Mesenchymal stem cell (in vitro differentiated cells and primary cell): ENCODE results near the gene SPHK1.
A peak's percentile ranks its signal among the peaks of the same experiment; 100 is the strongest.

Experiments
- DNase-seq: peaks from one replicate; pipeline ENCODE4 v3.0.0-alpha.2; 2013
- H2AFZ ChIP-seq: one replicate; pipeline ENCODE4 v1.6.1; 2013; ENCODE audit warnings: low read depth, mild to moderate bottlenecking, control low read depth, inconsistent platforms, low read length, moderate library complexity
- H2AK5ac ChIP-seq: 2 replicates; pipeline ENCODE4 v1.6.1; 2013; ENCODE audit warnings: low read length, moderate library complexity, mild to moderate bottlenecking, inconsistent platforms; ENCODE audit not compliant: severe bottlenecking
- H2BK120ac ChIP-seq: one replicate; pipeline ENCODE4 v1.6.1; 2013; ENCODE audit warnings: low read depth, mild to moderate bottlenecking, inconsistent platforms, low read length, moderate library complexity
- H2BK12ac ChIP-seq, 2 experiments: one replicate each; pipeline ENCODE4 v1.6.1; 2013; ENCODE audit warnings: inconsistent platforms in 2 of 2, low read length in 2 of 2, mild to moderate bottlenecking in 2 of 2, moderate library complexity in 2 of 2, control low read depth in 1 of 2
- H2BK15ac ChIP-seq: one replicate; pipeline ENCODE4 v1.6.1; 2013; ENCODE audit warnings: mild to moderate bottlenecking, low read depth, inconsistent platforms; ENCODE audit not compliant: poor library complexity, severe bottlenecking
- H2BK5ac ChIP-seq: 2 replicates; pipeline ENCODE4 v1.6.1; 2013; ENCODE audit warnings: low read depth, mild to moderate bottlenecking, low read length, control low read depth, inconsistent platforms; ENCODE audit not compliant: poor library complexity, severe bottlenecking
- H3K14ac ChIP-seq, 2 experiments: one replicate each; pipeline ENCODE4 v1.6.1; 2013; ENCODE audit warnings: inconsistent platforms in 2 of 2, low read length in 2 of 2, control low read depth in 1 of 2, mild to moderate bottlenecking in 1 of 2, moderate library complexity in 1 of 2
- H3K18ac ChIP-seq, 2 experiments: one replicate each; pipeline ENCODE4 v1.6.1; 2013; ENCODE audit warnings: inconsistent platforms in 2 of 2, low read length in 2 of 2, control low read depth in 1 of 2, low read depth in 1 of 2, mild to moderate bottlenecking in 1 of 2
- H3K23ac ChIP-seq, 2 experiments: one replicate each; pipeline ENCODE4 v1.6.1; 2013; ENCODE audit warnings: inconsistent platforms in 2 of 2, low read length in 2 of 2, mild to moderate bottlenecking in 2 of 2, moderate library complexity in 2 of 2, control low read depth in 1 of 2
- H3K27ac ChIP-seq: 2 replicates; pipeline ENCODE4 v1.5.1; 2013; ENCODE audit warnings: mild to moderate bottlenecking, moderate library complexity, low read length, control low read depth, inconsistent platforms; ENCODE audit not compliant: poor library complexity, severe bottlenecking
- H3K27me3 ChIP-seq, 2 experiments: 2 replicates each; pipeline versions ENCODE4 v1.6.1 to v1.7.0; 2013; ENCODE audit warnings: low read length in 2 of 2, mild to moderate bottlenecking in 2 of 2, moderate library complexity in 2 of 2, control low read depth in 1 of 2, inconsistent platforms in 1 of 2; ENCODE audit not compliant: control insufficient read depth in 1 of 2, insufficient read depth in 1 of 2
- H3K36me3 ChIP-seq, 2 experiments: 2 replicates each; pipeline versions ENCODE4 v1.6.1 to v1.7.0; 2013; ENCODE audit warnings: low read length in 2 of 2, control low read depth in 1 of 2, inconsistent platforms in 1 of 2, low read depth in 1 of 2, mild to moderate bottlenecking in 1 of 2; ENCODE audit not compliant: insufficient read depth in 2 of 2, control insufficient read depth in 1 of 2
- H3K4ac ChIP-seq, 2 experiments: one replicate each; pipeline ENCODE4 v1.6.1; 2013; ENCODE audit warnings: inconsistent platforms in 2 of 2, low read length in 2 of 2, mild to moderate bottlenecking in 2 of 2, moderate library complexity in 2 of 2, control low read depth in 1 of 2, low read depth in 1 of 2
- H3K4me1 ChIP-seq: 2 replicates; pipeline ENCODE4 v1.6.1; 2013; ENCODE audit warnings: low read depth, low read length, control low read depth; ENCODE audit not compliant: control insufficient read depth, insufficient read depth
- H3K4me2 ChIP-seq: 2 replicates; pipeline ENCODE4 v1.6.1; 2013; ENCODE audit warnings: low read length, mild to moderate bottlenecking, inconsistent platforms; ENCODE audit not compliant: poor library complexity, severe bottlenecking
- H3K4me3 ChIP-seq, 2 experiments: 2 replicates each; pipeline versions ENCODE4 v1.5.1 to v1.7.0; 2013; ENCODE audit warnings: low read length in 2 of 2, mild to moderate bottlenecking in 2 of 2, control low read depth in 1 of 2, low read depth in 1 of 2; ENCODE audit not compliant: insufficient read depth in 1 of 2
- H3K79me1 ChIP-seq: replicated peaks from 2 replicates; pipeline ENCODE4 v1.6.1; 2013; ENCODE audit warnings: mild to moderate bottlenecking, control low read depth, low read length, inconsistent platforms; ENCODE audit not compliant: poor library complexity, severe bottlenecking
- H3K9ac ChIP-seq: 2 replicates; pipeline ENCODE4 v1.7.0; 2013; ENCODE audit warnings: mild to moderate bottlenecking, low read length, moderate library complexity
- H3K9me3 ChIP-seq: 2 replicates; pipeline ENCODE4 v1.7.0; 2013; ENCODE audit warnings: mild to moderate bottlenecking, low read length; ENCODE audit not compliant: control insufficient read depth
- H4K8ac ChIP-seq: one replicate; pipeline ENCODE4 v1.6.1; 2013; ENCODE audit warnings: inconsistent platforms, mild to moderate bottlenecking, low read length, moderate library complexity
- H4K91ac ChIP-seq: one replicate; pipeline ENCODE4 v1.6.1; 2013; ENCODE audit warnings: mild to moderate bottlenecking, low read length, inconsistent platforms
- WGBS: methylation state at CpG from one replicate; pipeline ENCODE4 v1.1.7; 2013; ENCODE audit warnings: mixed read lengths; 5-methylcytosine and 5-hydroxymethylcytosine counted together

SPHK1 gene

GRCh38 chr17:76428511-76428910, 44.1 kb downstream of the SPHK1 start:
- Histone ChIP-seq H3K27me3 (no peaks in the 10 kb centered on the region), H3K23ac (no peak overlapping the region), H3K4me2 (no peak overlapping the region), H2BK5ac (no peak overlapping the region), H2BK120ac (no peak overlapping the region), H2AFZ (no peak overlapping the region), H3K9ac (no peak overlapping the region), H4K8ac (no peak overlapping the region), H2BK15ac (no peak overlapping the region), H3K4me1 (peaks cover 3% of the 10 kb centered on the region), H3K27ac (no peak overlapping the region), H3K4ac (no peak overlapping the region), H2AK5ac (no peak overlapping the region), H3K9me3 (no peaks in the 10 kb centered on the region), H3K4me3 (no peak overlapping the region), H3K36me3 (no peaks in the 10 kb centered on the region), H3K14ac (no peak overlapping the region), H4K91ac (no peak overlapping the region), H3K79me1 (peaks cover 30% of the 10 kb centered on the region), H2BK12ac (no peak overlapping the region), H3K18ac (no peak overlapping the region)
- 100% methylated on average over 1 of the region's 1 CpG for WGBS
- no peak for DNase-seq

- Histone ChIP-seq H3K36me3 (peaks cover 3% of the 10 kb centered on the region in 2 experiments), H2AK5ac (no peak overlapping the region), H3K27me3 (no peaks in the 10 kb centered on the region), H3K14ac (no peak overlapping the region), H2BK12ac (no peak overlapping the region), H3K4me3 (no peak overlapping the region), H3K4me1 (peaks cover 5% of the 10 kb centered on the region), H2AFZ (no peak overlapping the region), H3K18ac (no peak overlapping the region), H3K79me1 (peaks cover 39% of the 10 kb centered on the region), H3K4me2 (no peak overlapping the region), H3K9ac (no peak overlapping the region), H3K9me3 (no peaks in the 10 kb centered on the region), H4K91ac (no peak overlapping the region), H3K23ac (no peak overlapping the region), H3K4ac (no peak overlapping the region), H2BK5ac (no peak overlapping the region), H2BK120ac (no peak overlapping the region), H3K27ac (no peak overlapping the region), H4K8ac (no peak overlapping the region), H2BK15ac (no peak overlapping the region)
- WGBS = 100% methylated on average over 1 of the region's 2 CpGs
- DNase-seq = no peak
These were observed 47.1 kb downstream of the SPHK1 start for GRCh38 chr17:76431509-76431908.

GRCh38 chr17:76432004-76432403, 47.6 kb downstream of the SPHK1 start:
- peaks cover 43% of the 10 kb centered on the region for H3K79me1 ChIP-seq
- H3K27me3 ChIP-seq = no peaks in the 10 kb centered on the region
- WGBS = 100% methylated on average over 2 of the region's 6 CpGs
- no peak overlapping the region for H3K4ac ChIP-seq
- H3K27ac ChIP-seq = no peak overlapping the region
- no peak overlapping the region for H3K4me2 ChIP-seq
- no peak overlapping the region for H4K8ac ChIP-seq
- no peak overlapping the region for H3K23ac ChIP-seq
- DNase-seq = no peak
- no peak overlapping the region for H3K14ac ChIP-seq
- no peak overlapping the region for H2AK5ac ChIP-seq
- H3K4me3 ChIP-seq = no peak overlapping the region
- H2AFZ ChIP-seq = no peak overlapping the region
- peaks cover 5% of the 10 kb centered on the region for H3K4me1 ChIP-seq
- no peak overlapping the region for H3K18ac ChIP-seq
- H3K36me3 ChIP-seq = peaks cover 3% of the 10 kb centered on the region in 2 experiments
- no peak overlapping the region for H2BK12ac ChIP-seq
- no peaks in the 10 kb centered on the region for H3K9me3 ChIP-seq
- no peak overlapping the region for H4K91ac ChIP-seq
- no peak overlapping the region for H2BK5ac ChIP-seq
- no peak overlapping the region for H2BK120ac ChIP-seq
- no peak overlapping the region for H3K9ac ChIP-seq
- no peak overlapping the region for H2BK15ac ChIP-seq

- 95% methylated on average over 3 of the region's 3 CpGs for whole genome bisulfite sequencing
- H2BK5ac ChIP-seq = no peak overlapping the region
These were observed 48.4 kb downstream of the SPHK1 start for GRCh38 chr17:76432712-76433336.

More at GRCh38 chr17:76432712-76433336, 48.4 kb downstream of the SPHK1 start:
- no peaks in the 10 kb centered on the region for H3K9me3 ChIP-seq
- no peak overlapping the region for H3K27ac ChIP-seq
- H2BK15ac ChIP-seq = no peak overlapping the region
- H3K36me3 ChIP-seq = peaks cover 3% of the 10 kb centered on the region in 2 experiments
- H3K9ac ChIP-seq = no peak overlapping the region
- H3K4me3 ChIP-seq = no peak overlapping the region
- no peak overlapping the region for H2AFZ ChIP-seq
- H3K4me1 ChIP-seq = peaks cover 5% of the 10 kb centered on the region
- H4K91ac ChIP-seq = no peak overlapping the region
- no peak overlapping the region for H3K4ac ChIP-seq
- H2BK12ac ChIP-seq = no peak overlapping the region
- H2BK120ac ChIP-seq = no peak overlapping the region
- peak; percentile 40 for DNase-seq
- no peak overlapping the region for H2AK5ac ChIP-seq
- H3K79me1 ChIP-seq = peaks cover 44% of the 10 kb centered on the region
- no peak overlapping the region for H3K4me2 ChIP-seq
- no peaks in the 10 kb centered on the region for H3K27me3 ChIP-seq
- no peak overlapping the region for H3K18ac ChIP-seq
- no peak overlapping the region for H3K23ac ChIP-seq
- no peak overlapping the region for H4K8ac ChIP-seq
- no peak overlapping the region for H3K14ac ChIP-seq
